ENCODE results near the gene ANK3. TPM values are rescaled to one million over a fixed set of nuclear protein-coding genes. Genes with fewer than 3 reads are reported as not detected.

The ANK3 gene
- total and polyA plus RNA-seq, 3 donors from 2014 or later, result 23.5 to 39.9 (median 38.6) TPM

GRCh38 chr10:60099998-60100747, 289.5 kb downstream of the ANK3 start:
- WGBS, 2 donors, result 56 to 57% methylated on average over 2 of the region's 2 CpGs
- Histone ChIP-seq H3K4me1 (peaks cover 5% of the 10 kb centered on the region), H3K27ac (no peak overlapping the region), H3K36me3 (ENCODE audit: low read depth, missing control alignments) (no peaks in the 10 kb centered on the region), H3K9me3 (no peaks in the 10 kb centered on the region), H3K27me3 (no peaks in the 10 kb centered on the region), H3K4me3 (no peak overlapping the region)
- DNase-seq, result no peak
- intact Hi-C loops (cut with DNase I; ENCODE audit: low total_unique reads), result no loop called here
- no peak for TF ChIP-seq POLR2A (IDR thresholded peaks at IDR 0.05)
- TF ChIP-seq CTCF (IDR thresholded peaks at IDR 0.05), result peak; percentile 48 to 67 (median 62)

- Histone ChIP-seq H3K4me3 (no peak overlapping the region), H3K9me3 (no peaks in the 10 kb centered on the region), H3K27me3 (no peaks in the 10 kb centered on the region), H3K4me1 (no peaks in the 10 kb centered on the region), H3K36me3 (ENCODE audit: low read depth, missing control alignments) (no peaks in the 10 kb centered on the region), H3K27ac (no peak overlapping the region)
- intact Hi-C loops (cut with DNase I; ENCODE audit: low total_unique reads), result no loop called here
- peak; percentile 30 for DNase-seq
- 62 to 82% methylated on average over 4 of the region's 4 CpGs for WGBS, 2 donors
- peak in 1 of 3 experiments; percentile 25 for TF ChIP-seq CTCF (IDR thresholded peaks at IDR 0.05)
- TF ChIP-seq POLR2A (IDR thresholded peaks at IDR 0.05), result no peak
These were observed 290.7 kb downstream of the ANK3 start for GRCh38 chr10:60098677-60099601.

GRCh38 chr10:60096761-60097513, 292.7 kb downstream of the ANK3 start:
- no peak for TF ChIP-seq POLR2A (IDR thresholded peaks at IDR 0.05)
- no peak for TF ChIP-seq CTCF (IDR thresholded peaks at IDR 0.05)
- intact Hi-C loops (cut with DNase I; ENCODE audit: low total_unique reads), result no loop called here
- Histone ChIP-seq H3K4me3 (no peak overlapping the region), H3K27ac (no peak overlapping the region), H3K9me3 (no peaks in the 10 kb centered on the region), H3K4me1 (no peaks in the 10 kb centered on the region), H3K27me3 (no peaks in the 10 kb centered on the region), H3K36me3 (ENCODE audit: low read depth, missing control alignments) (no peaks in the 10 kb centered on the region)
- no peak for DNase-seq
- WGBS, 2 donors, result 84 to 94% methylated on average over 5 of the region's 5 CpGs

GRCh38 chr10:60093317-60093716, 296.4 kb downstream of the ANK3 start:
- Histone ChIP-seq H3K27me3 (no peaks in the 10 kb centered on the region), H3K4me1 (no peaks in the 10 kb centered on the region), H3K9me3 (no peaks in the 10 kb centered on the region), H3K27ac (no peak overlapping the region), H3K4me3 (no peak overlapping the region), H3K36me3 (ENCODE audit: low read depth, missing control alignments) (no peaks in the 10 kb centered on the region)
- TF ChIP-seq CTCF (IDR thresholded peaks at IDR 0.05) (no peak), POLR2A (IDR thresholded peaks at IDR 0.05) (no peak)
- 74 to 91% methylated on average over 3 of the region's 3 CpGs for WGBS, 2 donors
- no peak for DNase-seq
- intact Hi-C loops (cut with DNase I; ENCODE audit: low total_unique reads), result no loop called here

All from testis (tissue), 3 donors.